Neuronal stem cell (in vitro differentiated cells): Measurements from ENCODE around the gene ZNF346.

Experiments used
- DNase-seq: peaks from one replicate; pipeline ENCODE4 v3.0.0-alpha.2; 2013; ENCODE audit warnings: low spot score
- H2AFZ ChIP-seq: one replicate; pipeline ENCODE4 v1.6.1; 2013; ENCODE audit warnings: mild to moderate bottlenecking, low read length, inconsistent platforms
- H2AK5ac ChIP-seq: 2 replicates; pipeline ENCODE4 v1.6.1; 2013; ENCODE audit warnings: low read depth, mild to moderate bottlenecking, inconsistent platforms, low read length, moderate library complexity, mixed read lengths
- H2BK120ac ChIP-seq: 2 replicates; pipeline ENCODE4 v1.6.1; 2013; ENCODE audit warnings: low read depth, mild to moderate bottlenecking, inconsistent platforms, low read length, moderate library complexity, mixed read lengths
- H2BK12ac ChIP-seq: one replicate; pipeline ENCODE4 v1.6.1; 2013; ENCODE audit warnings: low read length, inconsistent platforms
- H2BK15ac ChIP-seq: 2 replicates; pipeline ENCODE4 v1.6.1; 2013; ENCODE audit warnings: mild to moderate bottlenecking, low read length, inconsistent platforms, mixed read lengths
- H2BK5ac ChIP-seq: one replicate; pipeline ENCODE4 v1.6.1; 2013; ENCODE audit warnings: inconsistent platforms, mild to moderate bottlenecking, low read length, moderate library complexity
- H3K14ac ChIP-seq: one replicate; pipeline ENCODE4 v1.6.1; 2013; ENCODE audit warnings: low read length, inconsistent platforms
- H3K18ac ChIP-seq: 2 replicates; pipeline ENCODE4 v1.6.1; 2013; ENCODE audit warnings: low read length, inconsistent platforms
- H3K23ac ChIP-seq: 2 replicates; pipeline ENCODE4 v1.6.1; 2013; ENCODE audit warnings: low read depth, mild to moderate bottlenecking, mixed read lengths, low read length, inconsistent platforms; ENCODE audit not compliant: poor library complexity
- H3K27ac ChIP-seq: replicated peaks from 3 replicates; pipeline ENCODE4 v1.5.1; 2013; ENCODE audit warnings: low read length, inconsistent platforms
- H3K27me3 ChIP-seq, 3 experiments: 2 replicates each; pipeline ENCODE4 v1.6.1; 2013; ENCODE audit warnings: low read length in 3 of 3, mild to moderate bottlenecking in 2 of 3, inconsistent platforms in 1 of 3, low read depth in 1 of 3, mixed read lengths in 1 of 3, moderate library complexity in 1 of 3; ENCODE audit not compliant: control insufficient read depth in 3 of 3, insufficient read depth in 3 of 3
- H3K36me3 ChIP-seq, 2 donors: replicated peaks in 1 of 2; 2 replicates each; pipeline ENCODE4 v1.6.1; 2013; ENCODE audit warnings: low read length in 2 of 2; ENCODE audit not compliant: control insufficient read depth in 2 of 2, insufficient read depth in 2 of 2
- H3K4ac ChIP-seq: 2 replicates; pipeline ENCODE4 v1.6.1; 2013; ENCODE audit warnings: inconsistent platforms, mild to moderate bottlenecking, low read length, moderate library complexity
- H3K4me1 ChIP-seq, 2 donors: 1 replicate in 1 of 2; 2 replicates in 1 of 2; pipeline ENCODE4 v1.6.1; 2013; ENCODE audit warnings: low read length in 2 of 2, low read depth in 1 of 2; ENCODE audit not compliant: control insufficient read depth in 2 of 2, insufficient read depth in 1 of 2
- H3K4me2 ChIP-seq: one replicate; pipeline ENCODE4 v1.6.1; 2013; ENCODE audit warnings: mild to moderate bottlenecking, low read length, inconsistent platforms; ENCODE audit not compliant: insufficient read depth, poor library complexity, severe bottlenecking
- H3K4me3 ChIP-seq, 2 donors: 2 replicates each; pipeline ENCODE4 v1.5.1; 2013; ENCODE audit warnings: low read length in 2 of 2, mild to moderate bottlenecking in 2 of 2, inconsistent platforms in 1 of 2, moderate library complexity in 1 of 2
- H3K79me1 ChIP-seq: one replicate; pipeline ENCODE4 v1.6.1; 2013; ENCODE audit warnings: low read depth, mild to moderate bottlenecking, inconsistent platforms, low read length, moderate library complexity
- H3K9ac ChIP-seq: one replicate; pipeline ENCODE4 v1.6.1; 2013; ENCODE audit warnings: mild to moderate bottlenecking, low read depth, low read length, inconsistent platforms; ENCODE audit not compliant: poor library complexity
- H3K9me3 ChIP-seq, 2 donors: replicated peaks in 1 of 2; 2 replicates each; pipeline versions ENCODE3 to v1.6.1; 2013; ENCODE audit warnings: low read length in 2 of 2, mild to moderate bottlenecking in 2 of 2, inconsistent platforms in 1 of 2, low read depth in 1 of 2, mixed read lengths in 1 of 2, moderate library complexity in 1 of 2; ENCODE audit not compliant: control insufficient read depth in 2 of 2, insufficient read depth in 1 of 2
- H4K8ac ChIP-seq: one replicate; pipeline ENCODE4 v1.6.1; 2013; ENCODE audit warnings: low read depth, mild to moderate bottlenecking, inconsistent platforms, low read length, moderate library complexity
- H4K91ac ChIP-seq: one replicate; pipeline ENCODE4 v1.6.1; 2013; ENCODE audit warnings: low read length, low read depth, mild to moderate bottlenecking, inconsistent platforms; ENCODE audit not compliant: poor library complexity
- WGBS, 2 donors: extraction: QIAGEN DNeasy Blood & Tissue Kit; methylation state at CpG; one replicate each; pipeline ENCODE4 v1.1.7; 2013; ENCODE audit warnings: missing lambda C conversion rate in 2 of 2, mixed read lengths in 1 of 2; ENCODE audit not compliant: insufficient read length in 2 of 2, insufficient replicate concordance in 1 of 2; ENCODE audit errors: extremely low coverage in 2 of 2; 5-methylcytosine and 5-hydroxymethylcytosine counted together

The ZNF346 gene

DNA sequence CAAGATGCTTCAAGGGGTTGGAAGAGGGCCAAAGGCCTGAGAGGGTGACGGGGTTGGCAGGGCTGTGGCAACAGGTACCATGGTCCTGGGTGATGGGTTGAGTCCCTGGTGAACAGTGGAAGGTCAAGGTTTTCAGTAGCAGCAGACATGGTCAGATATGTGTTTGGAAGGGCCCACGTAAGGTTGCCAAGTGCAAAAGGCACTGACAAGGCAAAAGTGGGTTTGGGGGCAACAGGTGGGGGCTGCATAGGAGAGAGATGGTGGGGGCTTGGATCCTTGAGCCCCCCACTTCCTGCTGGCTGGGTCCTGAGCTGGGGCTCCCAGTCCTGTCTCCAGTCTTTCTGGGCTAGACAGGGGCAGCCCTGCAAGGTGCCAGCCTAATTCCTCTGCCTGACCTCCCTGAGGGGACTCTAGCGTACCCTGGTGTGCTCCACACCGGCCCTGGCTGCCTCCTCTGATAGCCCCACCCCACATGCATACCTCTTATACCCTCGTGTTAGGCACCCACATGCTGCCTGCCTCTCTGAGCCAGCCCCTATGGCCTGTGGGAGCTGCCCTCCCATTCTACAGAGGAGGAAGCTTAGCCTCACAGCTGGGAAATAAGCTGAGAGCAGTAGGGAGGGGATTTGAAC is 90.2 kb downstream of the ZNF346 start:
- Histone ChIP-seq H3K4me3 (no peak overlapping the region), H3K4me1 (peaks cover 0 to 5% of the 10 kb centered on the region in 2 donors), H2BK5ac (peak overlapping the region; percentile 67), H4K91ac (no peak overlapping the region), H3K23ac (peak overlapping the region; percentile 21), H3K18ac (no peak overlapping the region), H4K8ac (no peak overlapping the region), H2AFZ (no peak overlapping the region), H3K14ac (peak overlapping the region; percentile 44), H3K4me2 (no peak overlapping the region), H3K27ac (no peak overlapping the region), H2BK12ac (peak overlapping the region; percentile 63), H3K36me3 (peaks cover 0 to 2% of the 10 kb centered on the region in 2 donors), H3K27me3 (peaks cover 0 to 3% (median 0%) of the 10 kb centered on the region in 3 experiments), H3K79me1 (no peaks in the 10 kb centered on the region), H2BK15ac (peak overlapping the region; percentile 98), H3K4ac (peak overlapping the region; percentile 23), H2BK120ac (peak overlapping the region; percentile 92), H3K9me3 (peaks cover 0 to 2% of the 10 kb centered on the region in 2 donors), H3K9ac (no peak overlapping the region), H2AK5ac (peak overlapping the region; percentile 87)
- DNase-seq, result no peak
- no CpG with 5 or more reads among the region's 5 CpGs for WGBS, 2 donors

- Histone ChIP-seq H3K4me1 (peaks cover 0 to 5% of the 10 kb centered on the region in 2 donors), H3K9ac (no peak overlapping the region), H2AK5ac (no peak overlapping the region), H3K23ac (no peak overlapping the region), H2BK12ac (no peak overlapping the region), H2BK5ac (no peak overlapping the region), H3K27me3 (peaks cover 0 to 3% (median 0%) of the 10 kb centered on the region in 3 experiments), H3K36me3 (peaks cover 0 to 2% of the 10 kb centered on the region in 2 donors), H2BK120ac (no peak overlapping the region), H3K79me1 (no peaks in the 10 kb centered on the region), H3K4ac (no peak overlapping the region), H3K9me3 (peaks cover 0 to 2% of the 10 kb centered on the region in 2 donors), H2AFZ (peak overlapping the region; percentile 64), H3K27ac (no peak overlapping the region), H4K8ac (no peak overlapping the region), H4K91ac (no peak overlapping the region), H3K4me3 (no peak overlapping the region), H2BK15ac (peak overlapping the region; percentile 54), H3K4me2 (no peak overlapping the region), H3K18ac (no peak overlapping the region), H3K14ac (no peak overlapping the region)
- peak; percentile 78 for DNase-seq
- no CpG with 5 or more reads among the region's 14 CpGs for WGBS, 2 donors
Measured at GRCh38 chr5:177113566-177114424, 91.3 kb downstream of the ZNF346 start.

GRCh38 chr5:177116631-177117373 is 94.3 kb downstream of the ZNF346 start:
- no peaks in the 10 kb centered on the region for H3K79me1 ChIP-seq
- peak overlapping the region; percentile 71 for H2BK15ac ChIP-seq
- DNase-seq, result peak; percentile 35
- no CpG with 5 or more reads among the region's 49 CpGs for WGBS, 2 donors
- peak overlapping the region; percentile 37 for H3K27ac ChIP-seq
- H3K36me3 ChIP-seq, result peaks cover 0 to 2% of the 10 kb centered on the region in 2 donors
- H3K27me3 ChIP-seq, result peaks cover 0 to 3% (median 0%) of the 10 kb centered on the region in 3 experiments
- H3K14ac ChIP-seq, result no peak overlapping the region
- H4K8ac ChIP-seq, result no peak overlapping the region
- H2BK120ac ChIP-seq, result no peak overlapping the region
- peak overlapping the region; percentile 89 for H3K18ac ChIP-seq
- peaks cover 0 to 5% of the 10 kb centered on the region in 2 donors for H3K4me1 ChIP-seq
- no peak overlapping the region for H3K4ac ChIP-seq
- no peak overlapping the region for H3K4me3 ChIP-seq
- no peak overlapping the region for H4K91ac ChIP-seq
- peak overlapping the region; percentile 54 for H2AK5ac ChIP-seq
- no peak overlapping the region for H2BK5ac ChIP-seq
- H3K23ac ChIP-seq, result peak overlapping the region; percentile 10
- peaks cover 0 to 2% of the 10 kb centered on the region in 2 donors for H3K9me3 ChIP-seq
- H3K4me2 ChIP-seq, result no peak overlapping the region
- H2BK12ac ChIP-seq, result no peak overlapping the region
- no peak overlapping the region for H3K9ac ChIP-seq
- H2AFZ ChIP-seq, result peak overlapping the region; percentile 66
